RCC 7860 (cell line): ENCODE measurements around the gene OBSCN.

Experiments used
- DNase-seq: peaks from one replicate; pipeline ENCODE4 v3.0.0-alpha.2; 2015; ENCODE audit warnings: low spot score
- FAIRE-seq: peaks from 2 replicates; lab custom pipeline; 2012; peaks lifted over from hg19 to GRCh38; lab: Jason Lieb, UNC

OBSCN gene

DNA sequence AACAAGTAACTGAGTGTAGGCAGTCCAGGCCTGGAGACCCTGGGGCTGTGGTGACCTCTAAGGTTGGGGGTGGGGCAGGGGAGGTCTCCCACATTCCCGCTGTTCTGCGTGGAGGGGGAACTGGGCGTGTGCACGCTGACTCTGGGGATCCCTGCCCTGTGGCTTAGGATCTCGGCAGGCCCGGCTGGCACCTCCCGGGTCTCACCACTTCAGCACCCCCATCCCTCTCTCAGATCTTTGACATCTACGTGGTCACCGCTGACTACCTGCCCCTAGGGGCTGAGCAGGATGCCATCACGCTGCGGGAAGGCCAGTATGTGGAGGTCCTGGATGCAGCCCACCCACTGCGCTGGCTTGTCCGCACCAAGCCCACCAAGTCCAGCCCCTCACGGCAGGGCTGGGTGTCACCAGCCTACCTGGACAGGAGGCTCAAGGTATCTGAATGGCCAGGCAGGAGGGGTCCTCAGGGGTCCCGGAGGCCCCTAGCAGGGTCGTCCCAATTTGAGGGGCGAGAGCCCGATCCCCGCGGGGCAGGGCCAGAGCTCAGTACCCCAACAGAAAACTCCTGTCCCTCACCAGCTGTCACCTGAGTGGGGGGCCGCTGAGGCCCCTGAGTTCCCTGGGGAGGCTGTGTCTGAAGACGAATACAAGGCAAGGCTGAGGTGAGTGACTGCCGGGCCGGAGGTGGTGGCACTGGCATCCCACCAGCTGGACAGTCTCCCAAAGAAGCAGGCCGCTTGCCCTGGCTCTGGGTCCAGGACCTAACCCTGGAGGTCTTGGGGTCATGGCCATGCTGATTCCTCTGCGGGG, 130.1 kb downstream of the OBSCN start:
- no peak for FAIRE-seq
- no peak for DNase-seq

DNA sequence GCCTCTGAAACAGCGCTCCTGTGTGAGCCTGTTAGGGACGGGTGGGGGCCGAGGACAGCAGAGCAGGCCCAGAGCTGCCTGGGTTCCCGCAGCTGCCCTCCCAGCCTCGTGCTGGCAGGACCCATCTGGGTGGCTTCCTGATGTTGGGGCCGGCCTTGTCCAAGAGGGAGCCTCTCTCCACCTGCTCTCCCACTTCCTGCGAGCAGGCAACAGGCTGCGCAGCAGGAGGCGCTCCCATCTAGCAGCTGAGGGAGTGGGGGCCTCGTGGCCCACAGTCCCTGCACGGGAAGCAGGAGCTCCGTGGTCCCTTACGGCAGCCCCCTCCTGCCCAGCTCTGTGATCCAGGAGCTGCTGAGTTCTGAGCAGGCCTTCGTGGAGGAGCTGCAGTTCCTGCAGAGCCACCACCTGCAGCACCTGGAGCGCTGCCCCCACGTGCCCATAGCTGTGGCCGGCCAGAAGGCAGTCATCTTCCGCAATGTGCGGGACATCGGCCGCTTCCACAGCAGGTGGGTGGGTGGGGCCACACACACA, 130.7 kb downstream of the OBSCN start:
- DNase-seq: no peak
- no peak for FAIRE-seq

- DNase-seq (no peak), FAIRE-seq (no peak)
These were observed 131.3 kb downstream of the OBSCN start for GRCh38 chr1:228339059-228339704.

- FAIRE-seq (no peak), DNase-seq (no peak)
These were observed 132.2 kb downstream of the OBSCN start for GRCh38 chr1:228339766-228340685.

DNA sequence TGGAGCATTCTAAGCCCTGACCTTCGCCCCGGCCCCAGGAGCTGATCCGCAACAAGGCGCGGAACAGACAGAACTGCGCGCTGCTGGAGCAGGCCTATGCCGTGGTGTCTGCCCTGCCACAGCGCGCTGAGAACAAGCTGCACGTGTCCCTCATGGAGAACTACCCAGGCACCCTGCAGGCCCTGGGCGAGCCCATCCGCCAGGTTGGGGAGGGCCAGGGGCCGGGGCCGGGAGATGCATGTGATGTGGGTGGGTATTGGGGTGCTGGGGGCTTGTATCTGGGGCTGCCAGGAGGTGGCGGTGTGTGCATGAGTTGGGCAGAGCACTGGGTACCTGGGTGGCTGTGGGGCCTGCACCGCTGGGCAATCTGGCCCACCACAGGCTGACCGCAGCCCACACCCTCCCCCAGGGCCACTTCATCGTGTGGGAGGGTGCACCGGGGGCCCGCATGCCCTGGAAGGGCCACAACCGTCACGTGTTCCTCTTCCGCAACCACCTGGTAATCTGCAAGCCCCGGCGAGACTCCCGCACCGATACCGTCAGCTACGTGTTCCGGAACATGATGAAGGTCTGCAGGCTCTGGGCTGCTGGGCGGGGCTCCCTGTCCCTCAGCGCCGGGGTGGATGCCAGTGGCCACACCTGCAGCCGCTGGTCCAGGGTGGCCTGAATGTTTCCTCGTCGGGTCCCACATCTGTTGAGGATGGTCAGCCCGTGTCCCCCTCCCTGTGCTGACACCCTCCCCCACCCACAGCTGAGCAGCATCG, 133.0 kb downstream of the OBSCN start:
- FAIRE-seq (no peak), DNase-seq (no peak)

- no peak for DNase-seq
- no peak for FAIRE-seq
These were observed 133.6 kb downstream of the OBSCN start for GRCh38 chr1:228341450-228341813.

DNA sequence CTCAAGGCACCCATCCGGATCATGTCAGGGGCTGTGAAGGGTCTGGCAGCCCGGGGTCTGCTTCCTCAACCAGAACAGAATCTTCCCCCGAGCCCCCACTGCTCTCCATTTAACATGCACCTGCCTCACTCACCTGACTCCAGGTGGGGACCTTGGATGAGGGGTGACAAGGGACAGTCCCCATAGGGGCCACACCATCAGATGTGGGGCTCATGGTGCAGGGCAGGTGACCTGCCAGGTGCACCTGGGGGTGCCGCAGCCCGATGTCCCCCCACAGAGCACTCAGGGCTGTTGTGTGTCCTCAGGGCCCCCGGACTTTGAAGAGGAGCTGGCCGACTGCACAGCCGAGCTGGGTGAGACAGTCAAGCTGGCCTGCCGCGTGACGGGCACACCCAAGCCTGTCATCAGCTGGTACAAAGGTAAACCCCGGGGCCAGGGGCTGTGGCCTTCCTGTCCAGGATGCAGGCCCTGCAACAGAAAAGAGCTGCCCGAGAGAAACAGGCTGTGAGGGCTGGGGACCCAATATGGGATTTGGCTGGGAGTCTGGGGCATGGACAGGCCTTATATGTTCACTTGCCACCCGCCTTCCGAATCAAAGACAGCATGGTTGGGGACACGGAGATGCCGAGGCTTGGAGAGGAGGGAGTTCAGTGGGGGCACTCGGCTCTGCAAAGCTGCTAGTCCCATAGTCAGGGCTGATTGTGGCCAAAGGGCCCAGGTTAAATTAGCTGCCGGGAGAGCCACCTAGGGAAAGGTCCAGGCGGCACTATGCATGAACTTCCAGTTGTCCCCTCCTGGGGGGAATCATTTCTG, 134.2 kb downstream of the OBSCN start:
- DNase-seq: no peak
- FAIRE-seq: no peak

- no peak for DNase-seq
- no peak for FAIRE-seq
These were observed 134.9 kb downstream of the OBSCN start for GRCh38 chr1:228342627-228343190.

DNA sequence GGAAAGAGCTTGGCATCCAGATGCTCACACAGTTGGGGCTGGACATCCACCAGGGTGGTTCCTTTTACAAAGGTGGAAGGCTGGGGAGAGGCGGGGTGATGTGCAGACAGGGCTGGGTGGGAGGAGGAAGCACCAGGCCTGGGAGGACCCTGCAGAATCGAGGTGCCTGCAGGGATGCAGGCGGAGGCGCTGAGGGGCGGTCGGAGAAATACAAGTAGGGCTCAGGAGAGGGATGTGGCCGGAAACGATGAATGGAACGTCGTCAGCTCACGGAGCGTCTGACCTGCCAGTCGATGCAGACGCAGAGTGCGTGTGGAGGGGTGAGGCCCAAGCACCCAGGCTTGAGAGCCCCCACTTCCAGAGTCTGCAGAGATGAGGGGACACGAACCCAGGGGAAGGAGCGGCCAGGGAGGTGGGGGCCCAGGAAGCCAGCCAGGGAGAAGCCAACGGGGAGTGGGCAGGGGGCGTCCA, 135.4 kb downstream of the OBSCN start:
- FAIRE-seq (no peak), DNase-seq (no peak)

GRCh38 chr1:228344631-228345072, 136.8 kb downstream of the OBSCN start:
- FAIRE-seq (no peak), DNase-seq (peak; percentile 57)

DNA sequence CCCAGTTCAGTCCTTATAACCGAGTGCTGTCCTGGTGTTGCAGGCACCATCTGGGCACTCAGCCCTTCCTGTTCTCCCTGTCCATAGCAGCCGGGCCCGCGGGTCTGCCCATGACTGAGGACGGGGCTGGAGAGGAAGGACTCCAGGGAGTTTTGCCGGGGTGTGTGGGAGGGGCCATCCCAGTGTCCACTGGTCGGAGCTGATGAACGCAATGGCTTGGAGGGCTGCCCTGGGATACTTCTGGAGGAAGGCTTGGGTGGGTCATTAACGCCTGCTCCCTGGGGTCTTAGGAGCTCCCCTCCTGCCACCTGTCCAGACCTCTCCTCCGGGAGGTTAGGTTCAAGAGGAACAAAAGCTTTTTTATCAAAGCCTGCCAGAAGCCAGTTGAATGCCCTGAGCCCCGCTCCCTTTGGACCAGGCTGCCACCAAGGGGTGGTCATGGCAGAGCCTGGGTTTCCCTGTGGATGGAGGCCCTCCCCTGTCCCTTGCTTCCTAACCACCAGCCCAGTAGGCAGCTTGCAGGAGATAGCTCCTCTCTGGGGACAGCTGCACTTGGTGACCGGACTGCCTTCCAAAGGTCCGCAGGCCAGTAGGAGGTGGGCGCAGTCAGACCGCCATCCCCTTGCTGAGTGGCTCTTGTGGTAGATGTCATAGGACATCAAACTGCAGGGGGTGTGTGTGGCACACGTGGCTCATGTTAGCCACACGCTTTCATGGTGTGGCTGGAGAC, 137.5 kb downstream of the OBSCN start:
- FAIRE-seq (no peak), DNase-seq (no peak)

DNA sequence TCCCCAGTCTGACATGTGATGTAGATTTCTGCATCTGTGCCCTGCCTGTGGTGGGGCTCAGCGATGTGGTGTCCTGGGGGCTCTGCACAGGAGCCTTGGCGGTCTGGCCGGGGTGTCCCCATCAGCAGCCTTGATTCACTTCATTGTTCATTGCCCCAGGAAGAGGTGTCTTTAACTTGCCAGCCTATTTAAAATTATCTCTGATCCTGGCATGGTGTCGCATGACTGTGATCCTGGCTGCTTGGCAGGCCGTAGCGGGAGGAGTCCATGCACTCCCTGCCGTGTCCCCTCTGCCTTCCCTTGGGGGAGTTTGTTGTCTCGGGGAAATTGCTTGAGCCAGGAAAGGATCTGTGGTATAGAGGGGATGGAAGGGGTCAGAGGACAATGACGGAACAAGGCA, 138.9 kb downstream of the OBSCN start:
- no peak for FAIRE-seq

GRCh38 chr1:228347181-228347580, 139.3 kb downstream of the OBSCN start:
- DNase-seq: no peak
- no peak for FAIRE-seq

More for the DNA sequence above, 138.9 kb downstream of the OBSCN start:
- no peak for DNase-seq

GRCh38 chr1:228348708-228349467, 141.0 kb downstream of the OBSCN start:
- FAIRE-seq (no peak), DNase-seq (no peak)

GRCh38 chr1:228349701-228350171, 141.9 kb downstream of the OBSCN start:
- DNase-seq: no peak

DNA sequence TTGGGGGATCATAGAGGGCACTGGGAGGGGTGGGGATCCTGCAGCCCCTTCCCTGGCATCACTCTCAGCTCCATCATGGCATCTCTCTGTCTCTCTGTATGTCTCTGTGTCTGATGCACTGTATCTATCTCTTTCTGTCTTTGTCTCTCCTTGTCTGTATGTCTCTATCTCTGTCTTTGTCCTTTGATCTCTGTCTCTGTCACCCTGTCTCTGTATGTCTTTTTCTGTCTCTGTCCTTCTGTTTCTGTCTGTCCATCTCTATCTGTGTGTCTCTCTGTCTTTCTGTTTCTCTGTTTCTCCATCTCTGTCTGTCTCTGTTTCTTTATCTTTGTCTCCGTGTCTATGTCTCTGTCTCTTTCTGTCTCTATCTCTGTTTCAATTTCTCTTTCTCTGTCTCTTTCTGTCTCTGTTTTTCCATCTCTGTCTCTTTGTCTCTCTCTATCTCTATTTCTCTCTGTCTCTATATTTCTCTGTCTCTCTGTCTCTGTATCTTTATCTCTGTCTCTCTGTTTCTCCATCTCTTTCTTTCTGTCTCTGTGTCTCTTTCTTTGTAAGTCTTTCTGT, 142.4 kb downstream of the OBSCN start:
- no peak for DNase-seq
- FAIRE-seq: no peak

More at GRCh38 chr1:228349701-228350171, 141.9 kb downstream of the OBSCN start:
- no peak for FAIRE-seq
